WERI-Rb-1 (cell line): Measurements from ENCODE around the gene CAVIN1.
A peak's percentile ranks its signal among the peaks of the same experiment; 100 is the strongest.
"Not testable (repeated sequence)": the region's sequence is repeated elsewhere in the genome, so short reads cannot be mapped to it uniquely, and the experiment has no call there.

Experiments
- DNase-seq: peaks from one replicate; pipeline ENCODE4 v3.0.0-alpha.2; 2020
- H3K27ac ChIP-seq: fragments of 250-450 bp; sonication (Bioruptor Pico); 2 replicates; pipeline ENCODE4 v1.5.1; 2020; ENCODE audit warnings: mild to moderate bottlenecking, moderate library complexity
- H3K27me3 ChIP-seq: fragments of 250-450 bp; sonication (Bioruptor Pico); 2 replicates; pipeline ENCODE4 v1.5.1; 2021; ENCODE audit warnings: mild to moderate bottlenecking, low read depth, moderate library complexity; ENCODE audit not compliant: insufficient read depth, severe bottlenecking
- H3K36me3 ChIP-seq: fragments of 250-450 bp; sonication (Bioruptor Pico); 2 replicates; pipeline ENCODE4 v1.5.1; 2020; ENCODE audit warnings: mild to moderate bottlenecking, moderate library complexity
- H3K4me3 ChIP-seq: 2 replicates; pipeline ENCODE4 v1.5.1; 2011; ENCODE audit warnings: low read depth, mild to moderate bottlenecking, control low read depth, low read length
- H3K9me3 ChIP-seq: fragments of 250-450 bp; sonication (Bioruptor Pico); 2 replicates; pipeline ENCODE4 v1.5.1; 2021; ENCODE audit warnings: mild to moderate bottlenecking, moderate library complexity; ENCODE audit not compliant: severe bottlenecking
- TF ChIP-seq, protein P1 (sequence below): IDR thresholded peaks from 2 replicates; pipeline ENCODE4 v1.5.1; 2011; ENCODE audit warnings: low read depth, mild to moderate bottlenecking, control low read depth, inconsistent platforms, low read length

Gene CAVIN1

DNA sequence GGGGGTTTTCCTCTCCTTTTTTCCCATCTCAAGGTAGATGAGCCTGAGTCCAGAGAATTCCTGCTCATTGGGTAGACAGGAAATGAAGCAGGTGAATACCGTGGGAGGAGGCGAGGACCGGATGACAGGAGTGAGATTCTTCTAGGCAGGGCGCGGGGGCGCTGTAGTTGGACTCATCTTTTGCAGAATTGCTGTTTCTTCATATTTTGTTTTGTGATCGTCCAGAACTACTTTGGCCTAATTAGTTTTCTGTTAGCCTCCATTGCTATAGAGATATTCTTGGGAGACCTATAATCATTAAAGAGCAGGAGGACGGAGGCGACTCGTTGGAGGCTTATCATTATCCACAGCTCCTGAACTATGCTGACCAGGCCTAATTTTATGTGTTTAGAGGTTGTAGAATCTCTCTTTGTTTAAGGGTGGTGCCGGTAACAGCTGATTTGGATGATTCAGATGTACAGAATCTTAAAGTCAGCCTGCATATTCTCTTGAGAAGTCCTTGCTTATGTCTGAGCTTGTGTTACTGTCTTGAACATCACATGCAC, 36.3 kb upstream of the CAVIN1 start:
- DNase-seq, result peak; percentile 80
- Histone ChIP-seq H3K36me3 (peaks cover 36% of the 10 kb centered on the region), H3K9me3 (no peaks in the 10 kb centered on the region), H3K27me3 (no peaks in the 10 kb centered on the region), H3K27ac (peak overlapping the region; percentile 80), H3K4me3 (peak overlapping the region; percentile 60)
- TF ChIP-seq, protein P1, sequence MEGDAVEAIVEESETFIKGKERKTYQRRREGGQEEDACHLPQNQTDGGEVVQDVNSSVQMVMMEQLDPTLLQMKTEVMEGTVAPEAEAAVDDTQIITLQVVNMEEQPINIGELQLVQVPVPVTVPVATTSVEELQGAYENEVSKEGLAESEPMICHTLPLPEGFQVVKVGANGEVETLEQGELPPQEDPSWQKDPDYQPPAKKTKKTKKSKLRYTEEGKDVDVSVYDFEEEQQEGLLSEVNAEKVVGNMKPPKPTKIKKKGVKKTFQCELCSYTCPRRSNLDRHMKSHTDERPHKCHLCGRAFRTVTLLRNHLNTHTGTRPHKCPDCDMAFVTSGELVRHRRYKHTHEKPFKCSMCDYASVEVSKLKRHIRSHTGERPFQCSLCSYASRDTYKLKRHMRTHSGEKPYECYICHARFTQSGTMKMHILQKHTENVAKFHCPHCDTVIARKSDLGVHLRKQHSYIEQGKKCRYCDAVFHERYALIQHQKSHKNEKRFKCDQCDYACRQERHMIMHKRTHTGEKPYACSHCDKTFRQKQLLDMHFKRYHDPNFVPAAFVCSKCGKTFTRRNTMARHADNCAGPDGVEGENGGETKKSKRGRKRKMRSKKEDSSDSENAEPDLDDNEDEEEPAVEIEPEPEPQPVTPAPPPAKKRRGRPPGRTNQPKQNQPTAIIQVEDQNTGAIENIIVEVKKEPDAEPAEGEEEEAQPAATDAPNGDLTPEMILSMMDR, result peak; percentile 74

DNA sequence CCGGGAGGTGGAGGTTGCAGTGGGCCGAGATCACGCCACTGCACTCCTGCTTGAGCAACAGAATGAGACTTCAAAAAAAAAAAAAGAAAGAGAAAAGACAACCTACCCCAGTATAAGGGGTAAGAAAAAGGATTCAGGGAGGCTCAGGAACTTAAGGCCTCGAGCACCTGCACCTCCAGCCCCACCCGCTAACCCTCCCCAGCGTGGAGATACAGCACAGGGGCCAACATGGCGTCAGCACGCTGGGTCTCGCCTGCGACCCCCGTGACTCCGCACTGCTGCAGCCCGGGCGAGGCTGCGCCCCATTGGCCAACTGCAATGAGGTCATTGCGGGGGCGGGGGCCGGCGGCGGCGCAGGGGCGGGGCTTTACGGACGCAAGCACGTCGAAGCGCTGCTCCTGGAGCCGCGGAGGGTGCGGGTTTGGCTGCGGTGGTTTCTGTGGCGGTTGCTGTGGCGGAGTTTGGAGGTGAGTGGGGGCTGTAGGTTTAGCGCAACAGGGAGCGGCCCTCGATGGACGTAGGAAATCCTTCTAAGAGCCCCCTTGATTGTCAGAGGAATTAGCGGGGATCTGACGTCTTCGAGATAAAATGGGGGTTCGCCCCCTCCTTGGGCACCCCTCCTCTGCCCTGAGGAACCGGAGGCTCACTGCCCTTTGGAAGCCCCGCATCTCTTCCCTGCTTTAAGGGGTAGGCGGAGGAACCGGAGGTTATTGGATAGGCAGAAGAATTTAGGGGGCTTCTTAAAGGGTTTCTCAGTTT, 35.6 kb upstream of the CAVIN1 start, which contains the start of gene ATP6V0A1:
TSS of gene ATP6V0A1 (plus strand) at position 382 of the 759 bp plus-strand sequence. CDS start 2,017 bp downstream, outside the sequence.
- H3K36me3 ChIP-seq, result peaks cover 31% of the 10 kb centered on the region
- peak within 1 kb of the TSS; percentile 60 for H3K4me3 ChIP-seq
- no peaks in the 10 kb centered on the region for H3K27me3 ChIP-seq
- H3K27ac ChIP-seq, result peak within 1 kb of the TSS; percentile 80
- TF ChIP-seq, protein P1, result no peak
- H3K9me3 ChIP-seq, result no peaks in the 10 kb centered on the region
- peak; percentile 99 for DNase-seq

DNA sequence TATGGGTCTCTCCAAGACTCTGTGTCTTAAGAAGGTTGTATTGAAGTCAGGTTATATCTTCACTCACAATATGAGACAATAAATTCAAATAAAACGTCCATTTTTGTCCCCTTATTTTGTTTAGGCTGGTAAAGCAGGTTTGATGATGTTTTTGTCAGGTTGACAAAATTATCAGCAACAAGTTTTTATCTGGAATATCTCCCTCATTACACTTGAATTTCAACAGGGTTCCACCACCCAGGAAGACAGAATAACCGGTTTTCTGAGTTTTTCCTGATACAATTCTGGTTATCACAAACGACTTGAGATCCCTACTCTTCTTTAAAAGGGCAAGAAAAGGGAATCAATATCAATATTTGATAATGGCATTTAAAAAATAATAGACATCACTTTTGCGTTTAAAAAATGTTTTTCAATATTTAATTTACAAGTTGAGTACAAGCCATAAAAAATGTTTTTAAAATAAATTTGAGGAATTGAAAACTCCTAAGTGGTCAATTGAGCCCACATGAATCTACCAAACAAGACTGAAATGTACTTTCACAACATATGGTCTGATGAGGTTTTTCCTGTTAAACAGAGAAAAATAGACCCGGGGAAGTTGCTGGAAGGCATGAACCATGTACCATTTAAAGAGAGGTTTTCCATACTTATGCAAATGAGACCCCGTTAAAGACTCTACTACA, 34.2 kb upstream of the CAVIN1 start:
- no peak for DNase-seq
- Histone ChIP-seq H3K36me3 (peaks cover 18% of the 10 kb centered on the region), H3K27ac (no peak overlapping the region; the same call in 1 of the 2 replicates), H3K27me3 (no peaks in the 10 kb centered on the region), H3K9me3 (no peaks in the 10 kb centered on the region), H3K4me3 (no peak overlapping the region)
- TF ChIP-seq, protein P1, result no peak

DNA sequence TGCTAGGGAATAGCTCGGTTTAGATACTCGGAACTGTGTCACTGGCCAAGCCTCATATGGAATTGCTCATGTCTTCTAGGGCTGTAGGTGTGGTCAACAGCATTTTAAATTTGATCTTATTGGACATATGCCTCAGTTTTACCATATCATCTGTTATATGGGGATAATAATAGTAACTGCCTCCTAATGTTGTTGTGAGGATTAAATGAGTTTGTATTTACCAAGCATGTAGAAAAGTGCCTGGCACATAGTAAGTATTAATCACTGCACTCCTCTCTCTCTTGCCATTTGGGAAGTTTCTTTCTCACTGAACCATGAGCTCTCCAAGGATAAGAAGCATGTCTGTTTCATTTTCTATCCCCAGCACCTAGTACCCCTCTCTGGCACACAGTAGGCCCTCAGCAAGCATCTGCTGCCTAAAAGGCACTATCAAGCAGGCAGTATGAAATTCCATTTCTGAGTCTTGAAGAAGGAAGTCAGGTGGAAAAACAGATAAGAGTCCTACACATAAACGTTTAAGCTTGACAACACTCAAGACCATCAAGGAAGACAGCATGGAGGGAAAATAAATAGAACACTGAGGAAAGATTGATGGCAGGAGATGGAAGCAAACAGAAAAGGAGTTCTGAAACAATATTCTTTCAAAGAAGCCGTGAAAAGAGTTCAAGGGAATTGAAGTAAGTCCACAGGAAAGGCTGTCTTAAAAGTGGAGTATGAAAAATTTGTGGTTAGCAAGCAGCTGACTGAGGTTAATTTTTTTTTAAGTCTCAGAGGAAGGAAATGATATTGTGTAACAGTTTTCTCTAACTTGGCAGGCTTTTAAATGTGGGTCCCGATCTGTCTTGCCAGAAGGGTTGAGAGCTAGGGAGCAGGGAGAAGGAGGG, 33.4 kb upstream of the CAVIN1 start:
- Histone ChIP-seq H3K27me3 (no peaks in the 10 kb centered on the region), H3K27ac (no peak overlapping the region), H3K9me3 (no peaks in the 10 kb centered on the region), H3K4me3 (no peak overlapping the region), H3K36me3 (peaks cover 10% of the 10 kb centered on the region)
- TF ChIP-seq, protein P1, result no peak
- DNase-seq, result no peak

DNA sequence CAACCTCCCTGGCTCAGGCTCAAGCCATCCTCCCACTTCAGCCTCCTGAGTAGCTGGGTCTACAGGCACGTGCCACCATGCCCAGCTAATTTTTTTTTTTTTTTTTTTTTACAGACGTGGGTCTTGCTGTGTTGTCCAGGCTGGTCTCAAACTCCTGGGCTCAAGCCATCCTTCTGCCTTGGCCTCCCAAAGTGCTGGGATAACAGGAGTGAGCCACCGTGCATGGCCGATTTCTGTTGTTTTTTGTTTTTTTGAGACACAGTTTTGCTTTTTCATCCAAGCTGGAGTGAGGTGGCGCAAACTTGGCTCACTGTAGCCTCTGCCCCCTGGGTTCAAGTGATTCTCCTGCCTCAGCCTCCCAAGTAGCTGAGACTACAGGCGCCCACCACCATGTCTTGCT, 31.9 kb upstream of the CAVIN1 start:
- H3K27me3 ChIP-seq, H3K27ac ChIP-seq, H3K9me3 ChIP-seq, H3K36me3 ChIP-seq, DNase-seq, H3K4me3 ChIP-seq: not testable (repeated sequence)
